HepG2 (cell line): Measurements from ENCODE around the gene RBM34. TPM values are rescaled to one million over a fixed set of nuclear protein-coding genes. Genes with fewer than 3 reads are reported as not detected.

ENCODE experiments used
- ATF7 ChIP-seq, 2 experiments: fragments of 450-650 bp in 1 of 2; sonication (generic) in 1 of 2; formaldehyde crosslinking in 1 of 2; IDR thresholded peaks; 2 replicates each; pipeline versions ENCODE4 v1.4.0 to v1.6.1; 2016 to 2020; ENCODE audit warnings: antibody characterized with exemption in 1 of 2, mild to moderate bottlenecking in 1 of 2, missing genetic modification reagents in 1 of 2
- IKZF5 ChIP-seq: IDR thresholded peaks from 2 replicates; pipeline ENCODE4 v1.6.1; 2018; ENCODE audit warnings: missing genetic modification reagents, mild to moderate bottlenecking, missing compliant biosample characterization
- RARA ChIP-seq: IDR thresholded peaks from 2 replicates; pipeline ENCODE4 v1.6.1; 2016; ENCODE audit warnings: missing genetic modification reagents, missing compliant biosample characterization
- ZBTB40 ChIP-seq, 2 experiments: fragments of 450-650 bp in 1 of 2; sonication (generic) in 1 of 2; formaldehyde crosslinking in 1 of 2; IDR thresholded peaks; 2 replicates each; pipeline versions ENCODE4 v1.6.1 to v1.8.0; 2016 to 2022; ENCODE audit warnings: antibody characterized with exemption in 1 of 2, mild to moderate bottlenecking in 1 of 2, missing genetic modification reagents in 1 of 2
- polyA plus RNA-seq, 8 experiments: library from polyadenylated mRNA; depleted of rRNA in 3 of 8; stranded (reverse) in 7 of 8; unstranded in 1 of 8; fragments of >200 nt; fragmentation: Illumina TruSeq in 4 of 8; extraction: Trizol in 4 of 8; gene quantifications; 2 replicates each; pipeline versions ENCODE4 v1.2.1 to v1.2.3, GENCODE V29; 2011 to 2016; ENCODE audit warnings: low read depth in 4 of 8, missing spikeins in 1 of 8, mixed read lengths in 1 of 8; ENCODE audit not compliant: insufficient read depth in 1 of 8
- total RNA-seq, 5 experiments: library from RNA; depleted of rRNA; stranded (reverse); fragments of >200 nt; fragmentation: Illumina TruSeq; extraction: Trizol; gene quantifications; 2 replicates each; pipeline ENCODE4 v1.2.3, GENCODE V29; 2016; ENCODE audit warnings: low read depth in 1 of 5

The RBM34 gene
- total and polyA plus RNA-seq, 2 of the 13 experiments (the other 11 are each of a cell fraction or from before 2014, with no cell fraction given): 34.7 to 73.0 TPM

GRCh38 chr1:235106457-235106856, 54.6 kb downstream of the RBM34 start (continued):
- no peak for TF ChIP-seq ZBTB40 (IDR thresholded peaks at IDR 0.05)
- no peak for TF ChIP-seq ZBTB40 (CRISPR knock-in tag; IDR thresholded peaks at IDR 0.05)
- TF ChIP-seq RARA (CRISPR knock-in tag): no peak
- no peak for TF ChIP-seq IKZF5 (CRISPR knock-in tag)
- no peak for TF ChIP-seq ATF7 (IDR thresholded peaks at IDR 0.05)
- TF ChIP-seq ATF7 (CRISPR knock-in tag; IDR thresholded peaks at IDR 0.05): no peak
- TF ChIP-seq, all 625 proteins: peak for 0
